PC-3 (cell line): ENCODE data around the gene HPSE2.

Experiments
- CTCF ChIP-seq: fragments of 300-600 bp; sonication (generic); conservative IDR thresholded peaks from 2 replicates; pipeline ENCODE4 v1.5.1; 2017; ENCODE audit warnings: antibody characterized with exemption, low read depth, mild to moderate bottlenecking, low read length
- EZH2 ChIP-seq: fragments of 300-600 bp; sonication (generic); IDR thresholded peaks from one replicate; pipeline ENCODE4 v1.6.1; 2017; ENCODE audit warnings: antibody characterized with exemption, mild to moderate bottlenecking, low read length; ENCODE audit not compliant: unreplicated experiment

GRCh38 chr10:98589007-98589406 lies 646.6 kb downstream of the HPSE2 start:
- no peak for TF ChIP-seq CTCF
- no peak for TF ChIP-seq EZH2
